GM19463 (cell line): ENCODE results near the gene TANK.

ENCODE experiments used
- ATAC-seq: cut with Tn5 transposase; IDR thresholded peaks from one replicate; pipeline ENCODE4 v1.9.1; 2021; ENCODE audit warnings: mild to moderate bottlenecking, moderate library complexity; ENCODE audit not compliant: unreplicated experiment

The TANK gene, protein sequence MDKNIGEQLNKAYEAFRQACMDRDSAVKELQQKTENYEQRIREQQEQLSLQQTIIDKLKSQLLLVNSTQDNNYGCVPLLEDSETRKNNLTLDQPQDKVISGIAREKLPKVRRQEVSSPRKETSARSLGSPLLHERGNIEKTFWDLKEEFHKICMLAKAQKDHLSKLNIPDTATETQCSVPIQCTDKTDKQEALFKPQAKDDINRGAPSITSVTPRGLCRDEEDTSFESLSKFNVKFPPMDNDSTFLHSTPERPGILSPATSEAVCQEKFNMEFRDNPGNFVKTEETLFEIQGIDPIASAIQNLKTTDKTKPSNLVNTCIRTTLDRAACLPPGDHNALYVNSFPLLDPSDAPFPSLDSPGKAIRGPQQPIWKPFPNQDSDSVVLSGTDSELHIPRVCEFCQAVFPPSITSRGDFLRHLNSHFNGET

DNA sequence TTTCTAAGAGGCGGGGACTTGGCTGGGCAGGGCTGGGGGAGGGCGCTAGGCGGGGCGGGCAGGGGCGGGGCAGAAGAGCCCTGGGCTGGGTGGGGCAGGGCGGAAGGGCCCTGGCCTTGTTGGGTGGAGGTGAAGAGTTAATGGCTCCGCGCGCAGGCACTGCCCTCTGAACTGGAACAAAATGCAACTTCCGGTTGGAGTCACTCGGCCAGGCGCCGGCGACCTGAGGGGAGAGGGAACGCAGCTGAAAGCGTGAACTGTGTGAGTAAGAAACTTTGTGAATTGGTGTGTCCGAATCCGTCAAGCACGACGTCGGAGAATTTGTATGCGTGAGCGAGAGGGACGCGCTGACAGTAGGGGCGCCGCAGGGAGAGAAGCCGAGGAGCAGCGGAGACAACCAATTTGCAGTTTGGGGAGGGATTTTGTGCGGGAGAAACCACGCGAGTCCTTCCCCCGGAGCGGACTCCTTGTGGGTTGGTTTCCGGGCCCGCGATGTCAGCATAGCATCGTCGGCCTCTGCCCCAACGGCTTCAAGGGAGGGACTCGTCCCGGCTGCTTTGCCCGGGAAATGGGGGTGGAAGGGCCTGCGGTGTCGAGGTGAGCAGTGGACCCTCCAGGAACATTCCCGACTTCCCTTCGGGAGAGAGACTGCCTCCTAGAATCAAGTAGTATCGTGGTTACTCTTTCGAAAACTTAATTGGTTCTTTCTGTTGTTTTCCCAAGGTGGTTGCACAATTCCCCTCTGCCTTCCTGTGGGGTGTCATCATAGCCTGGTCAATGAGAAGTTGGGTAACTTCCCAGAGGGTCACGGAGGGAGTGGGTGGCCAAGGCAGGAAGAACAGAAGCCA lies at the start of gene TANK:
Gene TANK, plus strand, starts transcription at position 203 of the 848 bp plus-strand sequence. CDS start 19,235 bp downstream, outside the sequence.
- peak; percentile 88 for ATAC-seq

DNA sequence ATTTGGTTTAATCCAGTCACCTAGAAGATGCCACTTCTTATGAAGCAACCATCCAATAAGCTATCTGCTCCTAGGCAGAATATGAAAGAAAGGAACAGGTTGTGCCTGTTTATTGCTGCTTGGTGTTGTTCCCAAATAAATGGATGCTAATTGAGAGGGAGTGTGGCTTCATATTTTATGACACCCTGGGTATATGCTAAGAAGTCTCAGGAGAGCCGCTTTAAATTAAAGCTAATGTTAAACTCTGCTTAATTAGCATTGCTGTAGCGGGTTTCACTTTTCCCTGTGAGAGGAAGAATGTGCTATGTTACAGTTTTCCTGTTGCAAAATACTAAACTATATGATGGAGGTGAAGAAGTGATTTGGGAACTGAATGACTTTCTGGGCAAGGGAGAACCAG lies 48.7 kb upstream of the TANK start:
- ATAC-seq = no peak

DNA sequence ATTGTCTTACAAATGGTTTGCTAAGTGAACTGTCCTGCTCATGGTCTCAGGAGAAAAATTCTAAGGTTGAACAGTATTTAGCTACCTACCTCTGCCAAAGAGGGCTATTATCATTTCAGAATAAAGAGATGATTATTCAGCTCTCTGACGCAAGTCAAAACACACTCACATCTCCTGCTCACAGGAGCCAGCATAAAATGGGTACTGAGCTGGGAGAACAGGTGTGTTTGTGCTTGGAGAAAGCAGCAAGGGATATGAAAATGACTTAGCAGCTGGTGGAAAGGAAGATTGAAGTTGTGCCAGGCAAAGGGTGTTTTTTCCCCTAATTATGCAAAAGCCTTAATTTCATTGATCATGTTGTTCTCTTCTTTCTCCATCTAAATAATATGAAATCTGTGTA lies 47.3 kb upstream of the TANK start:
- ATAC-seq = no peak

DNA sequence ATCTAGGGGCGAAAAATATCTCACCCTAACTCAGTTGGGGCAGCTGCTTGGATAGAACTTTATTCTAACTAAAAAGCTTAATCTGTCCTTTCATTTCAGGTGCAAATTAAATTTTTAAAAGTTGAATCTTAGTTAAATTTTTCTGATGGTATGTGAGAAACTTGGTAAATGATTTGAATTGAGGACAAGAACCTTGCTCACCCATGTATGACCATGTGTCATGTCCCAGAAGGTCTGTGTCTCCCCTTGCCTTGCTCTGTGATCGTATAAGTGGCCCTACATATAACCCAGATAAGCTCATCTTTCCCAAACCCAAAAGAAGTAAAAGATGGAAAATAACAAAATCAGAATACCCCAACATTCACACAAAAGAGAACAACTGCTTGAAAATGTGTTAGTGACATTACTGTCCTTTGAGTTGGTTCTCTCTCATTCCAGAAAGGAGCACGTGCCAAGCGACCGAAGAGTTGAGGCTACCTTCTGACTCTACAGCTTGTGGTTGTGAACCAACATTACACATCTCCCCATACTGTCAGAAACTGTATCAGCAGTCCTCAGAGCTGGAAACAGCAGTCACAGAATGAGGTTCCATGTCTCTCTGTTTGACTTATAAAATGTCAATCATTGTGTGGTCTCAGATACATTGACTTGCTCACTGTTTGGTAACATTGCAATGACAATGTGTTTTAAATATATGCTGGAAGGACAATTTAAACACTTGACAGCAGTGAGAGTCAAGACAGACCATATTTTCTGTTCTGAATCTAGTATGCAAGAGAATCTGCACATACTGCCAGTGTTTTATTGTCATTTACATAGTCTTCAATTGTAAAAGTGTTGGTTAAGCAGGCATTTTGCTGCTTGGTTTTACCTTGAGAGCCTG lies 46.3 kb upstream of the TANK start:
- ATAC-seq = no peak

DNA sequence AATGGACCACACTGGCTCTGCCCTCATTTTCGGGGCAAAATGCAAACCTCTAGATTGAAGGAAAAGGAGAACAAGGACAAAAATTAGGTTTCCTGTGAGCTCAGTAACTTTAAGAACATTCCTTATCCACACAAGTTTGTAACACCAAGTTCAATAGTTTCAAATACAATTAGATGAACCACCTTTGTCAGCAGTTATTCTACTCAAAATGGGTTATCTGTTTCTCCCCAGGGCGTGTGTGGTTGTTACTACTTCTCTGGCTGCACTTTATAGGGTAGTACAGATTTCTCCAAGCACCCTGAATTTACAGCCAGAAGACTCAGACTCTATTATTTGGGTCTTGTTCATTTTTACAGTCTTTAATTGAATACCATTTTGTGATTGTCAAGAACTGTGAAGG lies 45.0 kb upstream of the TANK start:
- no peak for ATAC-seq

DNA sequence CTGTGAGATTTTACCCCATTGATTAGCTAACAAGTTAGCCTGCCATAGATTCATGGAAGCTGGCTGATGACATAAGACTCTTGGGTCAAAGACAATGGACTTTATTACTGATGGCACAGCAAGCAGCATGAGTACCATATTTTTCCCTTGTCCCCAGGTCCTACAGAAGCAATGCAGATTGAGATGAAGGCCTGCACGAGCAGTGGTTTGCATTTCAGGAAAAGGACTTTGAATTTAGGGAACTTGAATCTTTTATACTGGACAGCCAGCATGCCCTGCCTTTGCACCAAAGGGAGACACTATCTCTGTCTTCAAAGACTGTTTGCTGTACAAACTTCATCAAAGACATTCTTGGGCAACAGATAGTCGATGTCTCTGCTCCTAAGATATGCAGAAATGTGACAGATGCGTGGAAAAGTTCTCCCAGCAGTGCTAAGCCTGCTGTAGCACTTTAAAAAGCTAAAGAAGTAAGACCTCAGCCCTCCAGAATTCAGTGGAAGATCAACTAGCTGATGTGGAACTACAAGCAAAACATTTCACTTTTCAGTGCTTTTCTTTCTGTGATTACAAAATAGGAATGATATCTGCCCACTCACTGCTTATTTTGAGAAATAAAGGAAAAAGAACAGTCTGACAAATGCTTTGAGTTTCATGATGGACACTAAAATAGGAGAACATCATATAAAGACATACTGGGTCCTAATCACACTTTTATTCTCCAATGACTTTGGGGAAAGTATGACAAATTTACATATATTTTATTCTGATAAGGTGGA lies 44.4 kb upstream of the TANK start:
- ATAC-seq = no peak

DNA sequence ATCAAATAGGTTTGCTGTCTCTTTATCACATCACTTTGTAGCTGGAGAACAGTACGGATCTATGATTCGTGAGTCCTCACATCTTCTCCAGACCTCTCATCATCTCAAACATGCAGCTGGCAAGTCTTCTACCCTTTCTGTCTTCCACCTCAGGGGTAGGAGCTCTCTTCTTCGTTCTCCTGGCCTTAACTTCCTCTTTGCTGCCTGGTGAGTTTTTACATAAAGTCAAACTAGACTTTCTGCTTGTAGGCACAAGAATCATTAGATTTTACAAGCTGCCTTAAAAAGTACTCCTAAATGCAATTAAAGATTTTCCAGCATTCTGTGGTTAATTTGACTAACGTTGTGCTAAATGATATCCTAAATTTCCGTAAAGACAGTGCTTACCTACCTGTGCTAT lies 43.7 kb upstream of the TANK start:
- ATAC-seq = no peak

DNA sequence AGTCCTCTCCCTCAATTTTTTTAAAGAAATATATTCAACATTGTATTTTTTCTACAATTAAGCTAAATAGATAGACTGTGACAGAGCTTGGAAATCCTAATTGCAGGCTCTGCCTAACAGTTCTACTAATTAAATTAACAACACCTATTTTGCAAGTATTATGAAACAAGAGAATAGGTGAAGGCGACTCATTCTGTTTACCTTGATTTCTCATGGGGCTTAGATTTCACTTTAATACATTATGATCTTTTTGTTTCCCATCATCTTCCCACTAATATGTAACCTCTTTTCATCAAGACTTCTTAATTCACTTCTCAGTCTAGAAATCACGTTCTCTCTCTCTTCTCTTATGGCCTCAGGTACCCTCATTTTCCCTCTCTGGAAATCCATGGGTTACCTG lies 42.7 kb upstream of the TANK start:
- ATAC-seq = no peak

DNA sequence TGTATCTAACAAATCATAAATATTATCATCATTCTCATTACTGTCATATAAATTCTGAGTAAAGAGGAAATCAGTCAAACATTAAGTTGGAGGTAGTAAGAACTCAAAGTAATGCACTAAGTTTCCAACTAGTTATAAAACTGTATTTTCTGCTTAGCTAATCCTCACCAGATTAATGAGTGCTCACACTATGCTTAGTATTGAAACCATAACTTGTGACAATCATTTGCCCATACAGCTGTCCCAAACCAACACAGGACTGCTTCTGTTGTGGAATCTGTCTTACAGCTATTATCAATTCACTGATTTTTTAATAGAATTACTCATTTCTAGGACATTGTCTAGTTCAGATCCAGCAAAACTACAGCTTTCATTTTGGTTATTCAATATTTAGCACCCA lies 41.5 kb upstream of the TANK start:
- ATAC-seq = no peak

DNA sequence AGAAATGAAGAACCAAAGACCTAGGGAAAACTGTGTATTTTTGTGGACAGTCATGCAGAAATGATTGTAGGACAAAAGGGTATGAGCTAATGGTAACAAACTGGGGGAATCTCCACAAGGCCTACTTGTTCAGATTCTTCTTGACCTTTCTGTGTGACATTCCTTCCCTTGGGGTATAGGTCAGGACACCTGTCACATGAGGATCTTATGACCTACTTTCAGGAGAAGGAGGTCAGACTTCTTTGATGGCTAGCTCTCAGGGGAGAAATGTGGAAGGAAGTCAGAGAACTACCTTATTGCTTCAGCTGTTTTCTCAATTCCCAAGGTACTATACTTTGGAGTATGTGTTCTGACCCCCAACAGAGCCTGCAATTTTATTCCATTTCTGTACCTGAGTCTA lies 40.7 kb upstream of the TANK start:
- ATAC-seq = no peak

DNA sequence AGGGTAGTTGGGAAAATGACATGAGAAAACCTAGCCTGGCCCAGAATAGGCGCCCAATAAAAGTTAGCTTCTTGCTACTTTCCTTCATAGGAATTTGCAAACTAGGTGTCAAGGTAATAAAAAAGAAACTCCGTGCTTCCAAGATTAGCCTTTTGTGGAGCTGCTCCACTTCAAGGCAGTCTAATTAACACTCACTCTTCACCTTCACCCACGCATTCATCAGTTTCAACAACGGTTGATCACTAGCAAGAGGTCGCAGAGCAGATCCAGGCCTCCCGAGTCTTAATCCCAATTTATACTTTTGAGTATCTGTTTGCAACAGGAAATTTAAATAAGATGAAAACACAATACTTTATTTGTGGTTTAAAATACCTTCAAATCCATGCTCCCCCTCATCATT lies 39.5 kb upstream of the TANK start:
- ATAC-seq = no peak

DNA sequence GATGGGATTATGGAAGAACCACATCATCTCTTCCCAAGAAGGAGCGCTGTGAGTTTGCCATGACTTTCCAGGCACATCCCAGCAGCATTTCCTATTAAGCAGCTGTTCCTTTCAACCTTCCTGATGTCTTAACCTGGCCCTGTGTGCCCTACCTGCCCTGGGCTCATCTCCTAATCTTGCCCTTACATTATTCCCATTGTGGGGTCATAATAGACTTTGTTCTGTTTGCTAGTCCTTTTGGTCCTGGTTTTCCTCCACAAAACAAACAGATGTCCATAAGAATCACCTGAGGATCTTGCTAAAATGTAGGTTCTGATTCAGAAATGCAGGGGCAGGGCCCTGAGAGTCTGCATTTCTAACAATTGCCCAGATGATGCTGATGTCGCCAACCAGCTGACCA lies 38.6 kb upstream of the TANK start:
- no peak for ATAC-seq

DNA sequence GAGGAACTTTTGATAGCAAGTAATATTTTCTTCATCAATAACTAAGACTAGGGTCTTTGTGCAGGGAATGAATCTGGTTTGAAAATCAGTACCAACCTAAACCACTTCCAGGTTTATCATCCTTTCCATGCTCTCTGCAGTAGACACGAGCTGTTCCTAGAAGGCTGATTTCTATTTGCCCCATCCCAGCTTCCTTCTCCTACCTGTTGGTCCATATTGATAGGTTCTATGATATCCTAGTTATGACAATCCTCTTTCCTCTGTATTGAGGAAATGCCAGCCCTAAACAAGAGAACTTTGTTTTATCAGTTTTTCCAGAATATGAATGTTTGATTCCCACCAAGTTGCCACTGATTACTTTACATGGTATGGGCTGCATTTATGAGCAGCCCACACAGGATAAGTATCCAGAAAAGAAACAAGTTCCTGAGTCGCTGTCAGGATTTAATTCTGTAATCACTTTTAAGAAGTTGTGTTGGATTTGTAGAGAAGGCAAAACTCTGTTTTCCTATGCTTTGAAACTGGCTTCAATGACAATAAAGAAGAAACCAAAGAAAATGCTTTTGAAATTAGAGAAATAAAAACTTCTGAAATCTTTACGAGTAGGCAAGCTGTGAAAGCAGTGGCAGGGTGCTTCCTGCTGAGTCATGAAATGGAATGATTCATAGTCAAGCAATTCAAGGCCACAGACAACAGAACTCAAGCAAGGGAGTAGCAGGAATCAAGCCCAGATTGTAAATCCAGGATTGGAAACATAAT lies 37.3 kb upstream of the TANK start:
- ATAC-seq = peak; percentile 52

DNA sequence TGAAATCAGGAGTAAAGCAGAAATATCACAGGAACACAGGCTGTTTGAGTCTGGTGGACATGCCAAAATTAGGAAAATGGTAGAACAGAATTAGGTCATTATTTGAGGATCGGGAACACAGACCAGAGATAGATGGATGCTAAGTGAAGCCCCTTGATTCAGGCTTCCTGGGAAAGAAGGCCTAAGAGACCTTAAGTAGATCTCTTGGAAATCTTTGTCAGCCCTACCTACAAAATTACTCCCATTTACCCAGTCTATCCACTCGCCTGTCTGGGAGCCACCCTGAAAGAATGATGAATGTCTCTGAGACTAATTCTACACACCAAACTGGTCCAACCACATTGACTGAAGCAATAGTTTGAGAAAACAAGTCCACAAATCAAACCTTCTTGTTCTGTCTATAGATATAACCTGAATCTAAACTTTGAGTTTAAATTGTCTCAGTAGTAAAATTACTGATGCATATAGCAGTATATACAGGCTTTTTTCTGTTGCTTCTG lies 36.6 kb upstream of the TANK start:
- no peak for ATAC-seq

DNA sequence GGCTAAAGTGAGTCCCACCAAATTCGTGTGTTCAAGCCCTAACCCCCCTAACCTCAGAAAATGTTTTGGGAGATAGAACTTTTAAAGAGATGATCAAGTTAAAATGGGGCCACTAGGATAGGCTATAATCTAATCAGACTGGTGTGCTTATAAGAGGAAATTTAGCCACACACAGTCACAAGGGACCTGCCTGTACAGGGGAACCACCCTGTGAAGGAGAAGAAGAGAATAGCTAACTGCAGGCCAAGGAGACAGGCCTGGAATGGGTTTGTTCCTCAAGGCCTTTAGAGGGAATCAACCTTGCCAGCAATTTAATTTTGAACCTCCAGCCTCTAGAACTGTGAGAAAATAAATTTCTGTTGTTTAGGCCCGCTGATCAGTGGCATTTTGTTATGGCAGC lies 36.0 kb upstream of the TANK start:
- peak; percentile 55 for ATAC-seq

DNA sequence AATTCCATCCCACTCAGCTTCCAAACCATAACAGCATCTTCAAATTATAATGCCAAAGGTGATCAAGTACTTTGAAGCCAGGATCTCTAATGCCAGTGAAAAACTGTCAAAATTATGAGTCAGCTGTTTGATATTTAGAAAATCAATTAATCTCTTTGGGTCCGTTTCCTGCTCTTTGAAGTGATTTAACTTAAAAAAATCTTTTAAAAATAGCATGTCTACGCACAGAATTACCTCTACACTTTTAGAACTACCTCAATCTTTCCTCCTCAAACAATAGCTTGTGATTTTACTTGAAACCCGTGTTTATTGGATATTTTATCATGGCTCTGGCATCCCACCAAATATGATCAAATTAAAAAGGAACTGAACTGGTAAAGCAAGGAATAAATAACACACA lies 31.3 kb upstream of the TANK start:
- ATAC-seq = no peak

DNA sequence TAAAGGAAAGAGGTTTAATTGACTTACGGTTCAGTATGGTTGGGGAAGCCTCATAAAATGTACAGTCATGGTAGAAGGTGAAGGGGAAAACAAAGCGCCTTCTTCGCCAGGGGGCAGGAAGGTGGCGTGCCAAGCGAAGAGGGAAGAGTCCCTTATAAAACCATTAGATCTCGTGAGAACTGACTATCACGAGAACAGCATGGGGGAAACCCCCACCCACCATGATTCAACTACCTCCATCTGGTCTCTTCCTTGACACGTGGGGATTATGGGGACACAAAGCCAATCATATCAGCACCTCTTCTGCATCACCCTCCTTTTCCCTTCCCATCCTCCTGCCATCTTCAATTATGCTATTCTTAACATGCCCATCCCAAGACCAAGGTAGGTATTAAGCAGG lies 29.9 kb upstream of the TANK start:
- ATAC-seq = no peak

DNA sequence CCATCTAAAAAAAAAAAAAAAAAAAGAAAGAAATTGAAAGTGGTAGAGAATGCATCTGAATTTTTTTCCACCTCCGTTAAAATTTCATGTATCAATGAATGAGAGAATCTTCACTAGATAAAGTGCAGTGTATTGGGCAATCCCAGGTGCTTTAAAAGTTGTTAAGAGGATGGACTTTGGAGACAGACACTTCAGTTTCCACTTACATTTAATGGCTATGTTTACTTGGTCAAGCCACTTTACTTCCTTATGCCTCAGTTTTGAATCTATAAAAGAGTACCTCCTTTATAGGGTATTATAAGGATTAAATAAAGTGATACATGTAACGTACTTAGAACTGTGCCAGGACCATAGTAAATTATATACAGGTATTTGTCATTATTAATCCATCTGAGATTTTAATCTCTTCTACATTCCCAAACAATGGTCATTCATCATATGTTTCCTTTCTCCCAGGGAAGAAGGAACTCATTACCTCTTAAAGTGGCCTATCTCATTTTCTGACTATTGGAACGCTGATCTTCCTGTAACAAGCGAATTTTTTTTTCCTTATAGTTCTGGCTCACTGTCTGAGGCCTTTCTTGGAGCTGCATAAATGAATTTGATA lies 29.1 kb upstream of the TANK start:
- ATAC-seq = no peak

DNA sequence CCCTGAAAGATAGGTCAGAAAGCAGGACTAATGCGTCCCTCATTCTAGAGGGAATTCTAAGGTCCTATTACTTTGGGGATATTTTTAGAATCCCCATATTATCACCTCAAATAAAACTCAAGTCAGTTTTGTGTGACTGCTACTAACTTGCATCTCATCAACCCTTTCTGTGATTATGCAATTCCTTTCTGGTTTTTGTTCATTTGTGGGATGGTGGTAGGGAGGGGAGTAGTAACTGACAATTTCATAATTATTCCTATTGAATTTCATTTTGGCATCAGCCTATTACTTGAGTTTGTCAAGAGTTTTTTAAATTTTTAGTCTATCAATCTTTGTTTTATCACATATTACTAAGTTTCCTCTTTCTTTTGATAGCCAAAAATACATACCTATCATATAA lies 28.4 kb upstream of the TANK start:
- no peak for ATAC-seq
